ENCODE results near the gene ZP4. TPM values are rescaled to one million over a fixed set of nuclear protein-coding genes. Genes with fewer than 3 reads are reported as not detected.

Gene ZP4
- total and polyA plus RNA-seq, 2 of the 8 experiments (the other 6 are each of a cell fraction or from before 2014, with no cell fraction given) = not detected

DNA sequence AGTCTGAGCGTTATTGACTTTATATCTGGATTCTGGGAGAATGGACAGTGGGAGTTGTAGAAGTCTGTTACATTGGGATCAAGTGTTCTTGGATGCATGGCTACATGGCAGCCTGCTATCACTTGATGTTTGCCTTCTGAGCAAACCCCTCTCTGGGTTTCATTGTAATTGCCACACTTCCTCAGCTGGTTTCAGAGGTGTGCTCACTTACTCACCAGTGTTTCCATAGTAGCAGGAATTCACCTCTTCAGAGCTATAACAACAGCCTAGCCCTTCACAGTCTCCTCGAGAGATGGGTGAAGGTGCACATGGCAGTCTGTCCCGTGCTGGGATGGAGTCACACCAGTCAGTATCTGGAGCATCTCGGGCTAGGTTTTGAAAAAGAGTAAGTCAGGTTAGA, 2.6 kb downstream of the ZP4 start:
- H2BK120ac ChIP-seq (replicated peaks; ENCODE audit: low read depth, low read length) = no peak overlapping the region
- TF ChIP-seq ASH2L (IDR thresholded peaks at IDR 0.05; ENCODE audit: low read length) (no peak), RFX5 (IDR thresholded peaks at IDR 0.05; ENCODE audit: borderline replicate concordance, low read depth, low read length) (no peak), KDM5A (IDR thresholded peaks at IDR 0.05; ENCODE audit: low read length) (no peak), BCL11A (IDR thresholded peaks at IDR 0.05; ENCODE audit: low read depth in 2 of 2, low read length in 2 of 2) (no peak), KDM4A (IDR thresholded peaks at IDR 0.05; ENCODE audit: low read depth, low read length, severe bottlenecking) (no peak), RBBP5 (IDR thresholded peaks at IDR 0.05; ENCODE audit: borderline replicate concordance, low read depth, low read length) (no peak), EGR1 (IDR thresholded peaks at IDR 0.05; ENCODE audit: borderline replicate concordance, low read depth, low read length) (no peak), SIN3A (conservative IDR thresholded peaks at IDR 0.05 in 1 of 2, IDR thresholded peaks at IDR 0.05 in 1 of 2; ENCODE audit: low read depth in 1 of 2, low read length in 2 of 2) (no peak), GTF2F1 (IDR thresholded peaks at IDR 0.05; ENCODE audit: borderline replicate concordance, low read depth, low read length) (no peak), SRF (IDR thresholded peaks at IDR 0.05; ENCODE audit: low read depth, low read length) (no peak), TAF1 (IDR thresholded peaks at IDR 0.05; ENCODE audit: low read depth, low read length) (no peak), JUN (IDR thresholded peaks at IDR 0.05; ENCODE audit: low read depth, low read length) (no peak), SP2 (IDR thresholded peaks at IDR 0.05; ENCODE audit: low read length) (no peak)
- TF ChIP-seq, protein P1, sequence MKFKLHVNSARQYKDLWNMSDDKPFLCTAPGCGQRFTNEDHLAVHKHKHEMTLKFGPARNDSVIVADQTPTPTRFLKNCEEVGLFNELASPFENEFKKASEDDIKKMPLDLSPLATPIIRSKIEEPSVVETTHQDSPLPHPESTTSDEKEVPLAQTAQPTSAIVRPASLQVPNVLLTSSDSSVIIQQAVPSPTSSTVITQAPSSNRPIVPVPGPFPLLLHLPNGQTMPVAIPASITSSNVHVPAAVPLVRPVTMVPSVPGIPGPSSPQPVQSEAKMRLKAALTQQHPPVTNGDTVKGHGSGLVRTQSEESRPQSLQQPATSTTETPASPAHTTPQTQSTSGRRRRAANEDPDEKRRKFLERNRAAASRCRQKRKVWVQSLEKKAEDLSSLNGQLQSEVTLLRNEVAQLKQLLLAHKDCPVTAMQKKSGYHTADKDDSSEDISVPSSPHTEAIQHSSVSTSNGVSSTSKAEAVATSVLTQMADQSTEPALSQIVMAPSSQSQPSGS (IDR thresholded peaks at IDR 0.05; ENCODE audit: low read length) = no peak

More for the DNA sequence above, 2.6 kb downstream of the ZP4 start:
- Histone ChIP-seq H3K27ac (ENCODE audit: low read depth, low read length) (no peak overlapping the region), H3K27me3 (replicated peaks in 1 of 4; ENCODE audit: control insufficient read depth in 3 of 4, extremely low read depth in 1 of 4, insufficient read depth in 3 of 4, low read length in 3 of 4) (no peaks in the 10 kb centered on the region), H3K56ac (replicated peaks; ENCODE audit: insufficient read length, low read depth, low read length) (no peak overlapping the region), H3K4me2 (ENCODE audit: insufficient read depth in 1 of 2, low read depth in 2 of 2, low read length in 2 of 2) (no peak overlapping the region), H3K4me1 (replicated peaks in 1 of 4; ENCODE audit: control insufficient read depth in 3 of 4, insufficient read depth in 4 of 4, low read length in 3 of 4) (no peaks in the 10 kb centered on the region), H2AK5ac (ENCODE audit: low read depth, low read length) (no peak overlapping the region), H2AFZ (ENCODE audit: low read length) (no peak overlapping the region), H2BK15ac (ENCODE audit: low read length) (no peak overlapping the region), H3K4ac (replicated peaks; ENCODE audit: insufficient read length, low read depth, low read length) (no peak overlapping the region), H4K91ac (replicated peaks; ENCODE audit: insufficient read length, low read length) (no peak overlapping the region), H3K23ac (ENCODE audit: insufficient read length) (no peak overlapping the region), H2BK5ac (ENCODE audit: low read depth, low read length) (no peak overlapping the region), H4K5ac (ENCODE audit: insufficient read length, low read depth, low read length) (no peak overlapping the region), H4K20me1 (replicated peaks in 1 of 2; ENCODE audit: control insufficient read depth in 1 of 2, insufficient read depth in 2 of 2, low read length in 2 of 2) (no peaks in the 10 kb centered on the region), H3K36me3 (ENCODE audit: control insufficient read depth in 2 of 4, insufficient read depth in 4 of 4, low read length in 3 of 4) (no peaks in the 10 kb centered on the region), H3K79me2 (ENCODE audit: control insufficient read depth in 1 of 2, insufficient read depth in 2 of 2, low read length in 2 of 2) (no peaks in the 10 kb centered on the region), H3K4me3 (ENCODE audit: extremely low read depth in 1 of 4, insufficient read depth in 2 of 4, low read depth in 3 of 4, low read length in 4 of 4) (no peak overlapping the region), H3K14ac (ENCODE audit: insufficient read length) (no peak overlapping the region), H2BK20ac (ENCODE audit: low read length) (no peak overlapping the region), H3K9ac (replicated peaks in 1 of 4; ENCODE audit: extremely low read depth in 1 of 4, low read depth in 3 of 4, low read length in 3 of 4) (no peak overlapping the region), H3K18ac (ENCODE audit: extremely low read depth, low read length) (no peak overlapping the region), H3K79me1 (ENCODE audit: low read depth, low read length) (no peaks in the 10 kb centered on the region), H3K23me2 (ENCODE audit: low read depth, low read length) (no peaks in the 10 kb centered on the region; the same call in 1 of the 2 replicates), H2BK12ac (ENCODE audit: low read depth, low read length) (no peak overlapping the region), H3K9me3 (ENCODE audit: insufficient read depth in 2 of 2, low read depth in 1 of 2, low read length in 1 of 2) (no peaks in the 10 kb centered on the region), H4K8ac (ENCODE audit: extremely low read depth, insufficient read depth, low read length) (no peak overlapping the region)
- 94% methylated on average over 4 of the region's 4 CpGs; no CpG with 5 or more reads in 1 of the 2 experiments for WGBS, 2 experiments (ENCODE audit: extremely low coverage in 1 of 2, insufficient coverage in 1 of 2, insufficient read length in 1 of 2, insufficient replicate concordance in 2 of 2, low coverage in 1 of 2, low lambda C conversion rate in 2 of 2, missing lambda C conversion rate in 1 of 2)
- FAIRE-seq = no peak
- POLR2A ChIA-PET (ENCODE audit: partially characterized antibody) = no interaction called here
- CTCF ChIA-PET (ENCODE audit: partially characterized antibody) = interaction anchor here (2.4 kb wide), 1 partner anchor 14 kb away, joined by 16 read pairs; no protein-coding TSS in a partner anchor
- no peak for DNase-seq (ENCODE audit: low read depth in 1 of 2, low spot score in 2 of 2)
